ENCODE results near the gene DPAGT1.

DNA sequence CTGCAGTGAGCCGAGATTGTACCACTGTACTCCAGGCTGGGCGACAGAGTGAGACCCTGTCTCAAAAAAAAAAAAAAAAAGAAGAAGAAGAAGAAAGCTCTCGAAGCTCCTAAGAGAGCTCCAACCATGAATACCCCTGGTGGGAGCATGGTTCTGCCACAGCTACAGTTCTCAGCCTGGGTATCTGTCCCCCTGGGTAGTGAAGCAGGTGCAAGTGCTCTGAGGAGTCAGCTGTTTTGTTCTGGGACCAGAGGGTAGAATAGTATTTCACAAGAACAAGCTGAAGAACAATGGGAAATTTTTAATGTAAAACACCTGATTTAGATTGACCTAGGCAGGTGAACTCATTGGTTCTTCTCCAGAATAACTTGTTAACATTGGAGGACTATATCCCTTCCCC is 40.4 kb downstream of the DPAGT1 start:
- TF ChIP-seq, protein P1, sequence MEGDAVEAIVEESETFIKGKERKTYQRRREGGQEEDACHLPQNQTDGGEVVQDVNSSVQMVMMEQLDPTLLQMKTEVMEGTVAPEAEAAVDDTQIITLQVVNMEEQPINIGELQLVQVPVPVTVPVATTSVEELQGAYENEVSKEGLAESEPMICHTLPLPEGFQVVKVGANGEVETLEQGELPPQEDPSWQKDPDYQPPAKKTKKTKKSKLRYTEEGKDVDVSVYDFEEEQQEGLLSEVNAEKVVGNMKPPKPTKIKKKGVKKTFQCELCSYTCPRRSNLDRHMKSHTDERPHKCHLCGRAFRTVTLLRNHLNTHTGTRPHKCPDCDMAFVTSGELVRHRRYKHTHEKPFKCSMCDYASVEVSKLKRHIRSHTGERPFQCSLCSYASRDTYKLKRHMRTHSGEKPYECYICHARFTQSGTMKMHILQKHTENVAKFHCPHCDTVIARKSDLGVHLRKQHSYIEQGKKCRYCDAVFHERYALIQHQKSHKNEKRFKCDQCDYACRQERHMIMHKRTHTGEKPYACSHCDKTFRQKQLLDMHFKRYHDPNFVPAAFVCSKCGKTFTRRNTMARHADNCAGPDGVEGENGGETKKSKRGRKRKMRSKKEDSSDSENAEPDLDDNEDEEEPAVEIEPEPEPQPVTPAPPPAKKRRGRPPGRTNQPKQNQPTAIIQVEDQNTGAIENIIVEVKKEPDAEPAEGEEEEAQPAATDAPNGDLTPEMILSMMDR (IDR thresholded peaks at IDR 0.05; ENCODE audit: borderline replicate concordance, extremely low read depth, low read length, poor library complexity, severe bottlenecking), result no peak
- TF ChIP-seq EZH2 (IDR thresholded peaks at IDR 0.05; ENCODE audit: borderline replicate concordance, low read depth, low read length, severe bottlenecking), result no peak

All from DND-41 (cell line).